Esophagus squamous epithelium (tissue), 4 donors: ENCODE measurements around the gene DNAL4.

Source experiments
- POLR2A ChIP-seq, 4 donors: fragments of 450-650 bp; IDR thresholded peaks; one replicate each; pipeline ENCODE4 v1.6.1; 2017; ENCODE audit warnings: antibody characterized with exemption in 4 of 4, mild to moderate bottlenecking in 4 of 4, moderate library complexity in 3 of 4
- TF ChIP-seq, protein P1 (sequence below), 6 experiments: fragments of 450-650 bp in 4 of 6; fragments of 200-600 bp in 2 of 6; sonication (generic) in 2 of 6; IDR thresholded peaks; one replicate each; pipeline ENCODE4 v1.5.1; 2016 to 2019; ENCODE audit warnings: antibody characterized with exemption in 6 of 6, mild to moderate bottlenecking in 4 of 6, moderate library complexity in 4 of 6

DNA sequence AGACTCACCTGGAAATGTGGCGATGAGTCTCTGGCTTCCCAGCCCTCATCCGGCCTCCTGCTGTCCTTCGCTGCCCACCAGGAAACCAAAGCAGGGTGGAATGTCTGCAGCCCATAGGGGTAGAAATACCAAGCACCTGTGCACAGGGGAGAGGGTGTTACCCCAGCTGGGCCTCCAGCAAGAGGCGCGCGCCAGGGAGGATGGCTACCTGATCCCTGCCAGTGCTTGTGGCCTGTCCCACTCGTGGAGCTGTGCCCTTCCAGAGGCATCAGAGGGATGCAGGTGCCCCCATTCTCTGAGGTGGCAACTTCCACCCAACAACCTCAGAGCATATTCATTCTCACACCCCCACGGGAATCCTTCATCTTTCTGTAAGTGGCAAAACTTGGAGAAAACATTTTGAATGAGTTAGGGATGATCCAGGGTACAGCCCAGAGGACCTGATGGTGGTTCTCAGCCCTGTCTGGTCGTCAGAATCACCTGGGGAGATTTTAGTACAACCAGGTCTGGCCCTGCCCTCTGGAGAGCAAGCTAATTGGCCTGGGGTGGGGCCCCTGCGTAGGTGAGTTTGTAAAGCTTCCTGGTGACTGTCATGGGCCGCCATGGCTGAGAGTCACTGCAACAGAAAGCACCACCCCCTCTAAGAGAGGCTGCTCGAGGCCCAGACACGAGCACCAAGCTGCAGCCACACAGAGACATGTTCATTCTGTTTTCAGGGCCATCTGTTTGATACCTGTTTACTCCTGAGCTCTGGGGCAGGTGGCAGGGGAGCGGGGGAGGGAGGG, 48.1 kb downstream of the DNAL4 start:
- TF ChIP-seq, protein P1, sequence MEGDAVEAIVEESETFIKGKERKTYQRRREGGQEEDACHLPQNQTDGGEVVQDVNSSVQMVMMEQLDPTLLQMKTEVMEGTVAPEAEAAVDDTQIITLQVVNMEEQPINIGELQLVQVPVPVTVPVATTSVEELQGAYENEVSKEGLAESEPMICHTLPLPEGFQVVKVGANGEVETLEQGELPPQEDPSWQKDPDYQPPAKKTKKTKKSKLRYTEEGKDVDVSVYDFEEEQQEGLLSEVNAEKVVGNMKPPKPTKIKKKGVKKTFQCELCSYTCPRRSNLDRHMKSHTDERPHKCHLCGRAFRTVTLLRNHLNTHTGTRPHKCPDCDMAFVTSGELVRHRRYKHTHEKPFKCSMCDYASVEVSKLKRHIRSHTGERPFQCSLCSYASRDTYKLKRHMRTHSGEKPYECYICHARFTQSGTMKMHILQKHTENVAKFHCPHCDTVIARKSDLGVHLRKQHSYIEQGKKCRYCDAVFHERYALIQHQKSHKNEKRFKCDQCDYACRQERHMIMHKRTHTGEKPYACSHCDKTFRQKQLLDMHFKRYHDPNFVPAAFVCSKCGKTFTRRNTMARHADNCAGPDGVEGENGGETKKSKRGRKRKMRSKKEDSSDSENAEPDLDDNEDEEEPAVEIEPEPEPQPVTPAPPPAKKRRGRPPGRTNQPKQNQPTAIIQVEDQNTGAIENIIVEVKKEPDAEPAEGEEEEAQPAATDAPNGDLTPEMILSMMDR (IDR thresholded peaks at IDR 0.05) = no peak
- no peak for TF ChIP-seq POLR2A (IDR thresholded peaks at IDR 0.05)
